22Rv1 (cell line): ENCODE data around the gene CCDC185.

ENCODE experiments used
- H3K27ac ChIP-seq: fragments of 450-650 bp; 2 replicates; pipeline ENCODE4 v1.5.1; 2017
- CTCF ChIP-seq: fragments of 450-650 bp; IDR thresholded peaks from 2 replicates; pipeline ENCODE4 v1.5.1; 2017; ENCODE audit warnings: mild to moderate bottlenecking
- ZFX ChIP-seq: fragments of 450-650 bp; IDR thresholded peaks from 2 replicates; pipeline ENCODE4 v1.6.1; 2017; ENCODE audit warnings: antibody characterized with exemption, borderline replicate concordance

The CCDC185 gene

GRCh38 chr1:223429821-223430220 lies 36.6 kb downstream of the CCDC185 start:
- TF ChIP-seq ZFX = no peak
- no peak for TF ChIP-seq CTCF
- no peak overlapping the region for H3K27ac ChIP-seq

GRCh38 chr1:223430236-223430635 lies 37.0 kb downstream of the CCDC185 start:
- TF ChIP-seq CTCF (no peak), ZFX (no peak)
- H3K27ac ChIP-seq = no peak overlapping the region

- H3K27ac ChIP-seq = no peak overlapping the region
- no peak for TF ChIP-seq ZFX
- no peak for TF ChIP-seq CTCF
Observed at GRCh38 chr1:223437151-223437550, 43.9 kb downstream of the CCDC185 start.

GRCh38 chr1:223443397-223443796 lies 50.2 kb downstream of the CCDC185 start:
- TF ChIP-seq ZFX (no peak), CTCF (no peak)
- H3K27ac ChIP-seq = no peak overlapping the region

- TF ChIP-seq ZFX (no peak), CTCF (no peak)
- H3K27ac ChIP-seq = no peak overlapping the region
Observed at GRCh38 chr1:223444411-223444810, 51.2 kb downstream of the CCDC185 start.
